Activated CD4-positive, alpha-beta T cell treated with anti-CD3 and anti-CD28 coated beads, Interleukin-10, Interleukin-2, amounts not matched to agents 100 ng/mL and 50 ng/mL, durations not matched to agents 16 hours and 8 hours (primary cell): ENCODE measurements around the gene BCL7A.
A peak's percentile ranks its signal among the peaks of the same experiment; 100 is the strongest.

ENCODE experiments used
- DNase-seq: peaks from one replicate; pipeline ENCODE4 v3.0.0-alpha.2; 2020

BCL7A gene

DNA sequence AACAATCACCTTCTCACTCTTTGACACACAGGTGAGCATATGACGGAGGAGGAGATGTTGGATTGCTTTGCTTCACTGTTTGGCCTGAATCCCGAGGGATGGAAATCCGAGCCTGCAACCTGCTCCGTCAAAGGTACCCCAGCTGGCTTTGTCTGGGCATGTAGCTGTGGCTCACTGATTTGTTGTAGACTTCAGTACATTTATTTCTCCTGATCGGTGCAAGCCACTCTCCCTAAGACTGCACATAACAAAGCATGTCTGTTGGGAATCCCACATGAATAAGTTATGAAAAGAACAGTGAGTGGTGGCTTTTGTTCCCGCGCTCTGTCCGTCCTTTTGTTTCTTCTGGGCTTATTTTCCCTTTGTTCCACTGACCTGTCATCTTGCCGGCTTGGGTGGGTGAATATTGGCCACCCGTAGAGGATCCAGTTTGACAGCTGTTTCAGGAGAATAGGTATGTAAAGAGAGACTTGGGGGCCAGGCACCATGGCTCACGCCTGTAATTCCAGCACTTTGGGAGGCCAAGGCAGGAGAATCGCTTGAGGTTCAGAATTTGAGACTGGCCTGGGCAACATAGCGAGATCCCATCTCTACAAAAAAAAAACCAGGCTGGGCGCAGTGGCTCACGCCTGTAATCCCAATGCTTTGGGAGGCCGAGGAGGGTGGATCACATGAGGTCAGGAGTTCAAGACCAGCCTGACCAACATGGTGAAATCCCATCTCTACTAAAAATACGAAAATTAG lies 20.0 kb upstream of the BCL7A start:
- no peak for DNase-seq

DNA sequence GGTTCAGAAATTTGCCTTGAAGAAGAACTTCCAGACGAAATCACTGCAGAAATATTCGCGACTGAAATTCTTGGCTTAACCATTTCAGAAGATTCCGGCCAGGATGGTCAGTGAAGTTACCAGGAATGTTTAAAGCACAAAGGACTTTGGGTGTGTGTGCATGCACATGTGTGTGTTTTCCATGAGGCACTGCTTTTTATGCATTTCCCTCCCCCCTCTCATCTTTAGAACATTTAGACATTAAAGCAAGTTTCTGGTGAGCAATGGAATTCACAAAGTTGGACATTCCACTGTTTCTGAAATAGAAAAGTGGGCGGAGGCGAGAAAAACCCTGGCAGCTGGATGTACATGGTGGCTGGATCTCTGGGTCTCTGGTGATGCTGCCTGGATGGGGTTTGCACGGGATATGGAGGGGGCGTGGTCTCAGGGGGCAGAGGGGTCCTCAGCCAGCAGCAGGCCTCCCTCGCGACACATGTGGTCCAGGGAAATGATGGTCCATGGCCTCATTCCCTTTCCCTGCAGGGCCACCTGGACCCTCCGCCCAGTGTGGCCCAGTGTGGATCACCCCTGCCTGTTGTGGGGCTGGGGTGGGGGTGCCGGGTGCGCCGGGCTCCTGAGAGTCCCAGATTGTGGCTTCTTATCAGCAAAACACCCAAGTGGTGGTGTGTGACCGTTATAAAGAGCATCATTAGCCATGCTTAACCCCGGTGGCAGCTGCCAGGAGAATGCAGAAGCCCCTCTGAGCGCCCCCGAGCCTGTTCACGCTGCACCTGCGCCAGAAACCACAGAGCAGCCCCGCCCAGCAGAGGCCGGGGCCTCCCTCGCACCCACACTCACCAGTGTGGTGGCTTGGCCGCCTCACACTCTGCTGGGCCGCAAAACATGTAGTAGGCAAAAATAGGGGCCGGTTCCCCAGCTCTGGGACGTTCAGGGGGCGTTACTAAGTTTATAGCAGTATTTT lies 17.8 kb upstream of the BCL7A start:
- DNase-seq, result no peak

DNA sequence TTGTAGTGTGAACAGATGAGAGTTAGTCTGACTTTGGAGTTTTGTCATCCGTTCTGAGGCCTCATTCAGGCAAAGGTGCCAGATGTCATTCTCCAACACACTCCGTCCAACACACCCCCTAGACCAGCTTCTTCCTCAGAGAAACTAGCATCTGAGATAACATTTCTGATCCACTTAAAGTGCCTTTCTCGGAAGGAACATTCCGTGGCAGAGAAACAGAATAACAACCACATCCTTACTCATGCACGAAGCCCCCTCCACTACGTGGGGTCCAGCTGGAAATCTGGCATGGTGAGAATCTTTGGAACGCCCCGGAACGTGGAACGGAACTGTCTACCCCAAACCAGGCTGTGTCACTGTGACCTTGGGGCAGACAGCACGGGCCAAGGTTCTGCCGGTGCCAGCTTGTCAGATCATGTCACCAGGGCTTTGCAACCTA lies 17.0 kb upstream of the BCL7A start:
- no peak for DNase-seq

DNA sequence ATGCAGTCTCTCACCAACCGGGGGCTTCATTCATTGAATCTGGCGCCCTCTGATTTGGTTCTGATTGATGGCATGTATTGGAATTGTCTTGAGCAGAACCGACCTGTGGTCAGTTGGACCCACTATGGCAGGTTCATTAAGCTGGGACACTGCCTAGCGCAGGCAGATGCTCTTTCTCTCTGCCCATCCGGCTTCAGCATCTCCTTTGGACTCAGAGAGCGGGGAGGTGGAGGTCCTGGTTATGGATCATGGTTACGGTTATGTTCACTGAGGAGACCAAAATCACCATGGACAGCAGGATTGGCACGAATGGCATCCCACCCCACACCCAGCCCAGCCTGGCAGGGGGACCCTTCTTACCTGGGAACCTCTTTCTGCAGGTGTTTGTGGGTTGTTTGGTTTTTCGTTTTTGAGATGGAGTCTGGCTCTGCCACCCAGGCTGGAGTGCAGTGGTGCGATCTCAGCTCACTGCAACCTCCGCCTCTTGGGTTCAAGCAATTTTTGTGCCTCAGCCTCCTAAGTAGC lies 16.4 kb upstream of the BCL7A start:
- no peak for DNase-seq

DNA sequence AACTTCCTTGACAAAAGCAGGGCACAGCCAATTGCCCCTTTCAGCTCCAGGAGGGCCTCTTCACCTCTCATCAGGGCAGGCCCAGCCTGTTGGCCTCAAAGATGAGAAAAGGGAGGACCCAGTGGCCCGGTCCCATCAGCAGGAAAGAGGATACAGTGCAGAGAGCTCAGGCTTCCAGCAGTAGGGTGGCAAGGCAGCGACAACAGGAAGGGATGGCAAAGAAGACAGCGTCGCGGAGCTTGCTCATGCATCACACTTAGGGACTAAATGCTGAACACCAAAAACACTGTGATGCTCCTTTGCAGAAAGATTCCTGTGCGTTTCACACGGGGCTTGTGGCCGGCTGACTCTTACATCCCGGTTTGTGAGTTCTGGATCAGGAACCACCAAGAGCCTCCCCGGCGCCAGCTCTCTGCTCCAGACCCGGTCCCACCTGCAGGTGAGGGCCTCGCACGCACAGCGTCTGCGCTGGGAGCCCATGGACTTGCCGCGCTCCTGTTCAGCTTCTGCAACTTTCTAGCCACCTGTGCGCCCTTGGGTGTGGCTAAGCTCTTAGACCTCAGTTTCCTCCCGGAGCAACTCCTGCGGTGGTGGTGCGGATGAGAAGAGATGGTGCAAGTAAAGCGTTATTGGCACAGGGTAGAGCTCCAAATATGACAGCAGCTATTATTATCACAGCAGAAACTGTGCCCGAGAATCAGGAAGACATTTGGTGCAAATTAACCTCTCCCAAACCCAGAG lies 15.3 kb upstream of the BCL7A start:
- DNase-seq, result peak; percentile 11

DNA sequence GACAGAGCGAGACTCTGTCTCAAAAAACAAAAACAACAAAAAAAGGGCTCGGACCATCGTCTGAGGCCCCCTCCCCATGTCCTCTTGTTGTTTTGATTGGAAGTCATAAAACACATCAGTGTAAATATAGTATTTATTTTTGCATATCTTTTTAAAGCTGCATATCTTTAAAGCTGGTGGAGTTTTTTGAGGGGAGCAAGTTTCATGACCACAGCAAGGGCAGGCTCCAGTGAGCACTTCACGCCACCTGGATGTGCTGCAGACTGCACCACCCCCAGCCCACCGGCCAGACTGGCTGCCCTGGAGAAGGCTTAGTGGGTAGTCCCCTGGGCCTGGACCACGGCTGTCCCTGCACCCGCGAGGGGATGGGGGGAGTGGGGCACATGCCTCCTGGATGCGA lies 11.9 kb upstream of the BCL7A start:
- no peak for DNase-seq

DNA sequence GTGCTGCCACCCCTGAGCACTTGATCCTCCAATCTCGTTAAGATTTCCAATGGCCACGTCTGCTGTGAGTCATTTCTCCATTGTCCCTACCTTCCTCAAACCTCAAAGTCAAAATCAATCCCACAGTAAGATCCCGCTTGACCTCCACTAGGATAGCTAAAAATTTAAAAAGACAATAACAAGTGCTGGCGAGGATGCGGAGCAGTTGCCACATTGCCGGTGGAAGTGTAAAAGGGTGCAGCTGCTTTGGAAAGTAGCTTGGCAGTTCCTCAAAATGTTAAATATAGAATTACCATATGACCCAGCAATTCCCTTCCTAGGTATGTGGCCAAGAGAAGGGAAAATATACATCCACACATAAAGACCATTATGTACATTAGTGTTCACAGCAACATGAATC lies 9.5 kb upstream of the BCL7A start:
- no peak for DNase-seq

DNA sequence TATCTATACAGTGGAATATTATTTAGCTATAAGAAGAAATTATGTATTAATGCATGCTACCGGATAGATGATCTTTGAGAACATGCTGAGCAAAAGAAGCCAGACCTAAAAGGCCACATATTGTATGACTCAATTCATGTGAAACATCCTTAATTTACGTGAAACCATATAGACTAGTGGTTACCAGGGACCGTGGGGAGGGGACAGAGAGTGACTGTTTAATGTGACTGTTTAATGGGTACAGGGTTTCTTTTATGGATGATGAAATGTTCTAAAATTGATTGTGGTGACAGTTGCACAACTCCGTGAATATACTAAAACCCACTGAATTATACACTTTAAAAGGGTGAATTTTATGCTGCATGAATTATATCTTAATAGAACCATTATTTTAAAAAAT lies 8.5 kb upstream of the BCL7A start:
- DNase-seq, result no peak

DNA sequence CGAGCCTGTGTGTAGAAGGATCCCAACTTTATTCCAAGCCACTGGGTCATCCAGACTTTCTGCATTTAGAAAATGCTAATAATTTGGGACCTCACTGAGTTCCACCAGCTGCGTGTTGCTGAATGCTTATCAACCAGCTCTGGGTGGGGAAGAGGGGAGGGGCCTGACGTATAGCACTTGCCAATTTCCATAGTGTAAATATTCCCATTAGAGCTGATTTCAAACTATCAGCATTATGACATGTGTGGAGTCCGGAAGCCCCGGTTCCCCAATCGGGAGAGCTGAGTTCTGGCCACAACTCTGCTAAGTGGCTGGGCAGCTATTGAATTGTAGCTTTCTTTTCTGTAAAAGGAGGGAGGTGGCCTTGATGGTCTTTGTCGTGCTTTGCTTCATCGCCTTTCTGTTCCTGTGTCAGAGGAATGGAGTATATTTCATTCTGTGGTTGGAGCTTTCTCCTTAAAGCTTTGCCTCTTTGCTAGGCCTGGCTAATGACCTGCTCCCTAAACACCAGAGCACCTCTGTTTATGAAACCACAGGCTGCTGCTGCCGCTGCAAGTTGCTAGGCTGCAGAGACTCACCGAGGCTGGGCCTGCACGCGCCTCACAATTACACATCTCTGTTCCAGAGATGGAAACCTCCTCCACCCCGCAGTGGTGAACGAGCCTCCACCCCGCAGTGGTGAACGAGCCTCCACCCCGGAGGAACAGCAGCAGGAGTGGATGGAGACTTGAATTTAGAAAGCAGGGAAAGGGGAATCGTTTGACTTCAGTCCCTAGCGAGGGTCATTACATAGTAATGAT lies 7.7 kb upstream of the BCL7A start:
- DNase-seq, result no peak

DNA sequence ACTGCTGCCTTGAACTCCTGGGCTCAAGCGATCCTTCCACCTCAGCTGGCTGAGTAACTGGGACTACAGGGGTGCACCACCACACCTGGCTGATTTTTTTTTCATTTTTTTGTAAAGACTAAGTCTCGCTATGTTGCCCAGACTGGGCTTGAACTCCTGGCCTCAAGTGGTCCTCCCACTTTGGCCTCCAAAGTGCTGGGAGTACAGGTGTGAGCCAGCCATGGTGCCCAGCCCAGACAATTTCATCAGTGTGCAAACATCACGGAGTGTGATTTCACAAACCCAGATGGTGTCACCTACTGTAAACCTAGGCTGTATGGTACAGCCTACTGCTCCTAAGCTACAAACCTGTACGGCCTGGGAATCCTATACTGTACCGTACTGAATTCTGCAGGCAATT lies 6.9 kb upstream of the BCL7A start:
- DNase-seq, result no peak

DNA sequence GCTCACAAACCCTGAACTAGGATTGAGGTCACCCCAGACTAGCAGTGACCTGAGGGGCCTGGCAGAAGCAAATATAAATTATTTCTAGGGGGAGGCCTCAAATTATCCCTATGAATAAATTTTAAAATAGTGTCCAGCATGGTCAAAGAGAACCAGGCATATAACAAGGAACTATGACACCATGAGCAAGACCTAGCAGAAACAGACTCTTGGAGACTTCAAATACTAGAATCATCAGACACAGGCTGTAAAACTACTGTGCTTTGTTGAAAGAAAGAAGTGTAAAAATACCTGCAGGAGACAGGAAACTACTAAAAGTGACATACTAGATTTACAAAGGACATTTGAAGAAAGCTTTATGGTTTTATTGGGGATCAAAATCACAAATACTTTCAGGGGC lies 3.2 kb upstream of the BCL7A start:
- no peak for DNase-seq

DNA sequence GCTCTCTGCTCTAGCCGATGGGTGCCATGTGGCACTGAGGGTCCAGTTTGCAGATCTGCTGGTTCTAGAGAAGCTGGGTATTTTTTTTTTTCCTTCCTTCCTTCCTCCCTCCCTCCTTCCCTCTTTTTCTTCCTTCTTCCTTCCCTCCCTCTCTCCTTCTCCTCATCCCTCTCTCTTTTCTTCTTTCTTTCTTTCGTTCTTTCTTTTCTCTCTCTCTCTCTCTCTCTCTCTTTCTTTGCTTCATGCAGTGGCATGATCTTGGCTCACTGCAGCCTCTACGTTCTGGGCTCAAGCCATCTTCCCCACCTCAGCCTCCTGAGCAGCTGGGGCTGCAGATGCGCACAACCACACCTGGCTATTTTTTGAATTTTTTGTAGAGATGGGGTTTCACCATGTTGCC lies 2.7 kb upstream of the BCL7A start:
- DNase-seq, result no peak

DNA sequence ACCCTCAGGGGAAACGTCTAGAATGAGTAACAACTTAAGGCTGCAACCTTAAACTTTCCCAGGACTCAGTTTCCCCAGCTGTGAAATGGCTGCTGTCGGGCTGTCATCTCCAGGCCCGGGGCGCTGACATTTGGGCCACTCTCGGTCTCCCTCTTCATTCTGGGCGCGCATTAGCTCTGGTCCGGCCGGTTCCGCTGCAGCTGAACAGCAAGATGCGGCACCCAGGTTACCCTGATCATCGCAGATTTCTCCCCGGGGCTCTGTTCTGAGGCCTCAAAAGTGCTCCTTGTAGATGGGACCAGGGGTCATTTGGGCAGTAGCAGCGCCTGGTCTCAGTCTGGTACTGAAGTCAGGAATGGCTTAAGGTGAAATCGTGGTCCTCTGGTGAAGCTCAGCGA lies 890 bp upstream of the BCL7A start:
- DNase-seq, result no peak

DNA sequence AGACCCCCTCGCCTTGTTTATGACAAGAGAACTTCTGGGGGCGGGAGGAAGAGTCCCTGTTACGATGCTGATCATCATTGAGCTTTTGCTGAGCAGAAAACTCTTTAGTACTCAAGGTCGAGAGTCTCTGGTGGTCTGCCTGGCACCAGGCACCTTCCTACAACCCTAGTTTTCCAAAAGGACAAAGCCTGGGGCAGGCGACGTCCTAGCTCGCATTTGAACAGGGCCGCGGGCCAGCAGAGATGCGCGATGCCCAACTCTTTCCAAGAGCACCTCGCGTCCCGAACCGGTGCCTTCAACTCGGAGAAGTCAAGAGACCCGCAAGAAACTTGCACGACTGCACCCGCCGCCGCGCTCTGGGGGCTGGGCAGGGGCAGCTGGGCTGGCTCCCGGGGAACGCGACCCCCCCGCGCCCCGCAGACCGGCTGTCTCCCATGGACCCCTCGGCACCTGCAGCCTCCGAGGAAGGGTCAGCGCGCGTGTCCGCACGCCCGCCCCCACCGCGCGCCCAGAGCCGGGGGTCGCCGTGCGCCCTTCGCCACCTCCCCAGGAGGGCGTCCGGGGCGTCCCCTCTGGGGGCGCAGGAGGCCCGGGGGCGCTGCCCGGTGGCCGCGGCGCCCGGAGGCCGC lies 377 bp upstream of the BCL7A start:
- DNase-seq, result no peak

DNA sequence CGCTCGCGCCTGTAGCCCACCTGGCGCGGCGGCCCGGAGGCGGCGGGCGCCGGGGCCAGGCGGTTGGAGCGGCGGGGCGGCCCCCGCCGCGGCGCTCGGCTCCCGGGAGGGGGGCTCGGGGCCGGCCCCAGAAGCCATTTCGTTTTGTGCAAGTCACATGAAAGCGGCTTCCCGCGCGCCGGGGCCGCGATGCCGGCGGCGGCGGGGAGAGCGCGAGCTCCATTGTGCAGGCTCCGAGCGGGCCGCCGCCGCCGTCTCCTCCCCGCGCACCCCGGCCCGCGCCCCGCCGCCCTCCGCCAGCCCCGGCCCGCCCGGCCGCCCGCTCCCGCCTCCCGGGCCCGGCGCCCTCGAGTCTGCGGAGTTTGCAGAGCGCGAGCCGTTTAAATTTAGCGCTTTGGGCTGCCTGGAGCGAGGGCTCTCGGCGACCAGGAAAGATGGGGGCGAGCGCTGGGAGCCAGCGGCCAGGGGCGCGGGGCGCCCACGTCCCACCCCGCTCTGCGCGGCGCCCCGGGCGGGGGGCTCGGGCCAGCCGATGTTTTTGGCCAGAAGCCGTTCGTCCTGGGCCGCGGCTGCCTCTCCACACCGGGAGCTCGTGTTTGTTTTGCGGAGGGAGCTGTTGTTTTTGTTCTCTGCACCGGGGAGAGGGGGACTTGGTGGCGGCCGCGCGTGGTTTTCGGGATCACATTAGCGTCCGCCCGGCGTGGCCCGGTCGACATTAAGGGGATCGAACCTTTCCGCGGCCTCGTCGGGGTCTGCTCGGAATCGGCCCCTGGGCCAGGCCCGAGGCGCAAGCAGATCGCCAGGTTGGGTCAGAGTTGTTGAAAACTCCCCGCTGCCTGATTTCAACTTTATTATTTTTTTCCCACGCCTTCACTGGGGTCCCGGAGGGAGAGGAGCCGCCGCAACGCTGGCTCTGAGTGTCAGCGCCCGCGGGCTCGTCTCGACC lies 982 bp downstream of the BCL7A start:
- peak; percentile 33 for DNase-seq

DNA sequence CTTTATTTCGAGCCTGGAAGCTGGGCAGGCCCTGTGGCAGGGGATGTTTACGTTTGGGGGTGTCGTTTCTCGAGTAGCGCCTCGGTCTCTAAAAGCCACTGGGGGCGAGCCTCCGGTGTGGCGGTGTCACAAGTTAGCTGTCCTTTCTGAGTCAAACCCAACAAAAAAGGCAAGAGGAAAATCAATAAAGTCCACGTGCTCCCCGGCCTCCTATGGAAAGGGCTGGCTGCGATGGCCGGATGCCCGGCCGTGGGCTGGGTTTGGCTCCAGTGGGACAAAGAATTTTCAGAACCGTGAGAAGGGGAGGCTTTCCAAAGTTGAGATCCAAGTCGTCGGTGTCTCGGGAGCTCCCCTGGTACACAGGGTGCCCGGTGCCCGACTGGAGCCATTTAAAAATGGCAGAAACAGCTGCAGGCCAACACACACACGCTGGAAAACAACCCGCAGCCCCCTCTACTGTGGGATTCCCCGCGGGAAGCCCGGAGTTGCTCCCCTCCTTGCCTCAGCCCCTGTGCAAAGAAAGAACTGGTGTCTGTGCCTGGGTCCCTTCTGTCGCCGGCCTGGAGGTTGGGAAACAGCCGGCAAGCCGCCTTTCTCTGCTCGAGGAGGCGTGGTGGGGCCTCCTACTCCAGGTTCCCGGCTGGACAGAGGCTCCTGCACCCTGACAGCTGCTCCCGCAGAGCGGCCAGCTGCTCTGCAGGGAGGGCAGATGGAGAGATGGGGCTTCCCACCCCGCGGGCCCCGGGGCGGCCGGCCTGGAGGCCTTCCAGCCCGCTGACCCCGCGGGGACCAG lies 1.9 kb downstream of the BCL7A start:
- peak; percentile 15 for DNase-seq

DNA sequence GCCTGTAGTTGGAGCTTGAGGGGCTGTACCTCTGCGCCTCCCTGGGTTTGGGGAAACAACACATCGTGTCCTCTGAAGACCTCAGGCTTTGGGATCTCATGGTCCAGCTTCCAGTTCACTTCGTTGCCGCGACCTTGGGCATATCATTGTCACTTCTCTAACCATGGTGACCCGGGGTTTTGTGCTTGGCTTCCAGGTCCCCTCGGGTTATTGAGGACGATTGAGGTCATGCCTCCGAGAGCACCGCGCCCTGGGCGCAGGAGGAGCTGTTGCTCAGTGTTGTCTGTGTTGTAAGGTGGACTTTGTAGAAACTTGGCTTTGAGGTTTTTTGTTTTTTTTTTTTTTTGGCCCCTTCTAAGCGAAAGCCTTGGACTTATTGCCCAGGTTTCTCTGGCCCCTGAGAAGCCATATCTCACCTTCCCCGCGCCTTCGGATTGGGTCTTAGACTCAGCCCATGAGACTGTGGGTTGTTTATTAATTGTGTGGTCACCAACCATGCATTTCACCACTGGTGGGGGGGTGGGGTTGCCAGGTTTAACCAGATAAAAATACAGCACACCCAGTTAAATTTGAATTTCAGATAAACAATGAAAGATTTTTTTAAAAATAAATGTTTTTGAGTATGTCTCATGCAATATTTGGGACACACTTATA lies 2.6 kb downstream of the BCL7A start:
- no peak for DNase-seq

DNA sequence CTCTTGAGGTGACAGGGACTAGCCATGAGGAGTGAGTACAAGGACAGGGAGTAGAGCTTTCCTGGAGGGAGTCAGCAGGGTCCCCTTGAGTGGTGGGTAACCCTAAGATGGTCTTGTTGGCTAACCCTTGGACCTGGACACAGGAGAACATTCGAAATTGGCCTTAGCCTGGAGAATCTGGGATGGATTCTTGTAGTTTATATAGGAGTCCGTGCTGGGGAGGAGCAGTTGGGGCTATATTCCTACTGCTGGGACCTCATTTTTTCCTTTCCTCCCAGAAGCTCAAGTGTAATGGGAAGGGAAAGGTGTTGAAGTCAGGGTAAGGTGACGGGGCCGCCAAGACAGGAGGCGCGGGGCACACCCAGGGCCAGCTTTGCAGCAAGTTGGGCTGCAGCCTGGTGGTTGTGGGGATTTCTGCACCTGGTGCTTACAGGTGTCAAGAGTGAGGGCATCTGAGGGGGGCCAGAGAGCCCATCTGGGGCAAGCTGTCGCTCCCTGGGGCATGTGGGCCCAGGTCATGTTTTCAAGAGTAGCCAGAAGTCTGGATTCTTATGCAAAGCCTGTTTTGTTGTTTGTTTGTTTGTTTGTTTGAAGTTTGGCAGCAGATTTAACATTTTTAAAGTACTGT lies 5.1 kb downstream of the BCL7A start:
- DNase-seq, result no peak
